Thyroid gland (tissue), 4 donors: ENCODE data around the gene PTPN3.

Source experiments
- CTCF ChIP-seq, 6 experiments: fragments of 200-600 bp in 3 of 6; fragments of 450-650 bp in 3 of 6; sonication (generic) in 3 of 6; IDR thresholded peaks; one replicate each; pipeline ENCODE4 v1.5.1; 2016 to 2019; ENCODE audit warnings: antibody characterized with exemption in 6 of 6, mild to moderate bottlenecking in 2 of 6, inconsistent platforms in 1 of 6, moderate library complexity in 1 of 6
- POLR2A ChIP-seq, 2 donors: fragments of 450-650 bp; IDR thresholded peaks; one replicate each; pipeline ENCODE4 v1.6.1; 2017; ENCODE audit warnings: antibody characterized with exemption in 2 of 2, mild to moderate bottlenecking in 2 of 2, moderate library complexity in 1 of 2

GRCh38 chr9:109452761-109453160 lies 45.3 kb downstream of the PTPN3 start:
- TF ChIP-seq CTCF (IDR thresholded peaks at IDR 0.05) (no peak), POLR2A (IDR thresholded peaks at IDR 0.05) (no peak)
